ENCODE data around the gene TMPRSS6. TPM values are rescaled to one million over a fixed set of nuclear protein-coding genes. Genes with fewer than 3 reads are reported as not detected.

TMPRSS6 gene
- total and polyA plus RNA-seq, 2 experiments from 2014 or later = 0.05 TPM; not detected in 1

- no peak overlapping the region for H2AFZ ChIP-seq
- in situ Hi-C loops (cut with MboI) = no loop called here
- 67 to 76% methylated on average over 8 of the region's 8 CpGs for WGBS, 2 experiments (ENCODE audit: low coverage in 1 of 2, low lambda C conversion rate in 2 of 2, missing lambda C conversion rate in 2 of 2)
- no peaks in the 10 kb centered on the region for H3K79me2 ChIP-seq (ENCODE audit: insufficient read depth)
- no peak overlapping the region for H3K4me2 ChIP-seq (ENCODE audit: unreplicated experiment)
- TF ChIP-seq EZH2 (IDR thresholded peaks at IDR 0.05; ENCODE audit: insufficient read depth, poor library complexity, severe bottlenecking) (no peak), EZH2phosphoT487 (IDR thresholded peaks at IDR 0.05; ENCODE audit: insufficient read depth, low read depth) (no peak)
- no peaks in the 10 kb centered on the region for H3K9me2 ChIP-seq (ENCODE audit: insufficient read depth)
- no peaks in the 10 kb centered on the region for H3K4me1 ChIP-seq (ENCODE audit: insufficient read depth)
- no peak overlapping the region for H3K9ac ChIP-seq
- H3K4me3 ChIP-seq = no peak overlapping the region
- H3K27ac ChIP-seq = no peak overlapping the region
- no peaks in the 10 kb centered on the region for H3K9me3 ChIP-seq (ENCODE audit: low read depth)
- DNase-seq = no peak
- no peaks in the 10 kb centered on the region for H3K36me3 ChIP-seq (ENCODE audit: low read depth)
- no peaks in the 10 kb centered on the region for H4K20me1 ChIP-seq (ENCODE audit: insufficient read depth)
- peaks cover 49% of the 10 kb centered on the region for H3K27me3 ChIP-seq (replicated peaks; ENCODE audit: insufficient read depth)
- no peaks in the 10 kb centered on the region for H3F3A ChIP-seq (ENCODE audit: insufficient read depth)
Measured at GRCh38 chr22:37100589-37101127, 8.9 kb downstream of the TMPRSS6 start.

- 20 to 26% methylated on average over 10 of the region's 10 CpGs for WGBS, 2 experiments (ENCODE audit: low coverage in 1 of 2, low lambda C conversion rate in 2 of 2, missing lambda C conversion rate in 2 of 2)
- no peaks in the 10 kb centered on the region for H3K9me3 ChIP-seq (ENCODE audit: low read depth)
- no peak overlapping the region for H3K27ac ChIP-seq
- DNase-seq = no peak
- no peak for TF ChIP-seq EZH2 (IDR thresholded peaks at IDR 0.05; ENCODE audit: insufficient read depth, poor library complexity, severe bottlenecking)
- TF ChIP-seq EZH2phosphoT487 (IDR thresholded peaks at IDR 0.05; ENCODE audit: insufficient read depth, low read depth) = no peak
- H4K20me1 ChIP-seq (ENCODE audit: insufficient read depth) = no peaks in the 10 kb centered on the region
- H3K79me2 ChIP-seq (ENCODE audit: insufficient read depth) = no peaks in the 10 kb centered on the region
- H3K36me3 ChIP-seq (ENCODE audit: low read depth) = no peaks in the 10 kb centered on the region
- no peak overlapping the region for H3K9ac ChIP-seq
- H2AFZ ChIP-seq = no peak overlapping the region
- H3K4me2 ChIP-seq (ENCODE audit: unreplicated experiment) = no peak overlapping the region
- H3K9me2 ChIP-seq (ENCODE audit: insufficient read depth) = no peaks in the 10 kb centered on the region
- H3K27me3 ChIP-seq (replicated peaks; ENCODE audit: insufficient read depth) = peaks cover 51% of the 10 kb centered on the region
- H3F3A ChIP-seq (ENCODE audit: insufficient read depth) = no peaks in the 10 kb centered on the region
- no peaks in the 10 kb centered on the region for H3K4me1 ChIP-seq (ENCODE audit: insufficient read depth)
- in situ Hi-C loops (cut with MboI) = no loop called here
- H3K4me3 ChIP-seq = no peak overlapping the region
Measured at GRCh38 chr22:37098976-37099591, 10.4 kb downstream of the TMPRSS6 start.

DNA sequence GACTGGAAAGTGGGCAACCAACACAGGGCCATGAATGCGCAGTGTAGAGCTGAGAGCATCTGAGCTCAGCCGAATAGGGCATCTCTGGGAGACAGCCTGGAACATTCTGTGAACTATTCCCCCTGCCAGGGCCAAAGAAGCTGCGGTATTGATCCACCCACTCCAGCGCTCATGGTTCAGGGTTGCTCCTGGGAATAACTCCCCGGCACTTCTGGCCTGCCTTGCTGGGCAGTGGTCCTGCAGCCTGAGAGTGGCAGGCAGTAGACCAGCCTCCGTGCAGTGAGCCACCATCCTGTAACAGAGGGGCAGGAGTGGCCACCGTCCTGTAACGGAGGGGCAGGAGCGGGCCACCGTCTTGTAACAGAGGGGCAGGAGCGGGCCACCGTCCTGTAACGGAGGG, 12.2 kb downstream of the TMPRSS6 start:
- no peak for TF ChIP-seq EZH2 (IDR thresholded peaks at IDR 0.05; ENCODE audit: insufficient read depth, poor library complexity, severe bottlenecking)
- no peak for TF ChIP-seq EZH2phosphoT487 (IDR thresholded peaks at IDR 0.05; ENCODE audit: insufficient read depth, low read depth)
- Histone ChIP-seq H3K4me3 (no peak overlapping the region), H3K9me2 (ENCODE audit: insufficient read depth) (no peaks in the 10 kb centered on the region), H3K27ac (no peak overlapping the region), H3K4me2 (ENCODE audit: unreplicated experiment) (no peak overlapping the region), H3F3A (ENCODE audit: insufficient read depth) (no peaks in the 10 kb centered on the region), H3K4me1 (ENCODE audit: insufficient read depth) (no peaks in the 10 kb centered on the region), H3K9ac (no peak overlapping the region), H3K36me3 (ENCODE audit: low read depth) (no peaks in the 10 kb centered on the region), H2AFZ (no peak overlapping the region), H4K20me1 (ENCODE audit: insufficient read depth) (no peaks in the 10 kb centered on the region), H3K79me2 (ENCODE audit: insufficient read depth) (no peaks in the 10 kb centered on the region), H3K27me3 (replicated peaks; ENCODE audit: insufficient read depth) (peaks cover 44% of the 10 kb centered on the region), H3K9me3 (ENCODE audit: low read depth) (no peaks in the 10 kb centered on the region)
- in situ Hi-C loops (cut with MboI) = no loop called here
- WGBS, 2 experiments (ENCODE audit: low coverage in 1 of 2, low lambda C conversion rate in 2 of 2, missing lambda C conversion rate in 2 of 2) = 68 to 71% methylated on average over 10 to 13 of the region's 13 CpGs
- no peak for DNase-seq

- Histone ChIP-seq H3K79me2 (ENCODE audit: insufficient read depth) (no peaks in the 10 kb centered on the region), H3K4me2 (ENCODE audit: unreplicated experiment) (no peak overlapping the region), H2AFZ (no peak overlapping the region), H3K4me3 (no peak overlapping the region), H3K36me3 (ENCODE audit: low read depth) (no peaks in the 10 kb centered on the region), H3K27ac (no peak overlapping the region), H3K27me3 (replicated peaks; ENCODE audit: insufficient read depth) (peaks cover 43% of the 10 kb centered on the region), H3F3A (ENCODE audit: insufficient read depth) (no peaks in the 10 kb centered on the region), H3K9me2 (ENCODE audit: insufficient read depth) (no peaks in the 10 kb centered on the region), H3K9me3 (ENCODE audit: low read depth) (no peaks in the 10 kb centered on the region), H3K9ac (no peak overlapping the region), H3K4me1 (ENCODE audit: insufficient read depth) (no peaks in the 10 kb centered on the region), H4K20me1 (ENCODE audit: insufficient read depth) (no peaks in the 10 kb centered on the region)
- DNase-seq = no peak
- in situ Hi-C loops (cut with MboI) = no loop called here
- TF ChIP-seq EZH2 (IDR thresholded peaks at IDR 0.05; ENCODE audit: insufficient read depth, poor library complexity, severe bottlenecking) = no peak
- TF ChIP-seq EZH2phosphoT487 (IDR thresholded peaks at IDR 0.05; ENCODE audit: insufficient read depth, low read depth) = no peak
- WGBS, 2 experiments (ENCODE audit: low coverage in 1 of 2, low lambda C conversion rate in 2 of 2, missing lambda C conversion rate in 2 of 2) = 59 to 61% methylated on average over 11 of the region's 11 CpGs
Measured at GRCh38 chr22:37095113-37095512, 14.4 kb downstream of the TMPRSS6 start.
